ENCODE measurements around the gene EEFSEC. TPM values are rescaled to one million over a fixed set of nuclear protein-coding genes. Genes with fewer than 3 reads are reported as not detected.

Gene EEFSEC
- total and polyA plus RNA-seq, 5 experiments from 2014 or later: 14.7 to 27.1 (median 19.2) TPM

- DNase-seq: peak in 1 of 10 donors; percentile 15
- Mint-ChIP-seq H3K4me3 (no peak overlapping the region), H3K4me1 (peaks cover 0 to 3% (median under 1%) of the 10 kb centered on the region in 4 donors), H3K27me3 (no peaks in the 10 kb centered on the region), H3K9me3 (no peaks in the 10 kb centered on the region), H3K36me3 (peaks cover 0 to 32% (median 10%) of the 10 kb centered on the region in 3 donors), H3K27ac (peak overlapping the region in 2 of 10 donors; percentile 9 to 36)
- POLR2A ChIA-PET: no interaction called here
- ATAC-seq: no peak
Observed at GRCh38 chr3:128353991-128354687, 200.9 kb downstream of the EEFSEC start.

GRCh38 chr3:128354788-128355542 lies 201.7 kb downstream of the EEFSEC start:
- H3K9me3 Mint-ChIP-seq: no peaks in the 10 kb centered on the region
- POLR2A ChIA-PET: no interaction called here

GRCh38 chr3:128355543-128355919 lies 202.2 kb downstream of the EEFSEC start:
- DNase-seq (no peak), ATAC-seq (no peak)
- Mint-ChIP-seq H3K9me3 (no peaks in the 10 kb centered on the region), H3K36me3 (peaks cover 0 to 32% (median 10%) of the 10 kb centered on the region in 3 donors), H3K27ac (peak overlapping the region in 5 of 10 donors; percentile 24 to 71 (median 45)), H3K27me3 (no peaks in the 10 kb centered on the region), H3K4me1 (peaks cover 0 to 3% (median 0%) of the 10 kb centered on the region in 4 donors), H3K4me3 (no peak overlapping the region)
- POLR2A ChIA-PET: no interaction called here

More at GRCh38 chr3:128354788-128355542, 201.7 kb downstream of the EEFSEC start:
- Mint-ChIP-seq H3K4me1 (peaks cover 0 to 3% (median 0%) of the 10 kb centered on the region in 4 donors), H3K36me3 (peaks cover 0 to 32% (median 10%) of the 10 kb centered on the region in 3 donors), H3K27ac (peak overlapping the region in 2 of 10 donors; percentile 48 to 51), H3K27me3 (no peaks in the 10 kb centered on the region), H3K4me3 (no peak overlapping the region)
- DNase-seq (peak in 1 of 10 donors; percentile 50), ATAC-seq (no peak)

- POLR2A ChIA-PET: interaction anchor here (0.6 kb wide), 2 partner anchors 135 to 1030 kb away, joined by 3 to 8 read pairs; no protein-coding TSS in a partner anchor
- H3K9me3 Mint-ChIP-seq: no peaks in the 10 kb centered on the region
- ATAC-seq (no peak), DNase-seq (no peak)
- peaks cover 0 to 28% (median 6%) of the 10 kb centered on the region in 3 donors for H3K36me3 Mint-ChIP-seq
- peaks cover 0 to 3% (median 0%) of the 10 kb centered on the region in 4 donors for H3K4me1 Mint-ChIP-seq
- no peaks in the 10 kb centered on the region for H3K27me3 Mint-ChIP-seq
- H3K4me3 Mint-ChIP-seq: no peak overlapping the region
- H3K27ac Mint-ChIP-seq: peak overlapping the region in 2 of 10 donors; percentile 11 to 63
Observed at GRCh38 chr3:128356822-128357221, 203.5 kb downstream of the EEFSEC start.

- Mint-ChIP-seq H3K27ac (peak overlapping the region in 1 of 10 donors; percentile 63), H3K4me3 (no peak overlapping the region), H3K9me3 (no peaks in the 10 kb centered on the region), H3K4me1 (peaks cover 0 to 3% (median 0%) of the 10 kb centered on the region in 4 donors), H3K36me3 (peaks cover 0 to 27% (median 6%) of the 10 kb centered on the region in 3 donors), H3K27me3 (no peaks in the 10 kb centered on the region)
- DNase-seq: peak in 1 of 10 donors; percentile 31
- POLR2A ChIA-PET: interaction anchor here (0.6 kb wide), 1 partner anchor 136 kb away, joined by 3 read pairs; no protein-coding TSS in a partner anchor
- ATAC-seq: no peak
Observed at GRCh38 chr3:128357538-128357937, 204.3 kb downstream of the EEFSEC start.

GRCh38 chr3:128358156-128358895 lies 205.0 kb downstream of the EEFSEC start:
- DNase-seq: peak in 1 of 10 donors; percentile 53
- no peak for ATAC-seq
- peak overlapping the region in 2 of 10 donors; percentile 8 to 24 for H3K27ac Mint-ChIP-seq
- H3K9me3 Mint-ChIP-seq: no peaks in the 10 kb centered on the region
- peaks cover 0 to 26% (median 6%) of the 10 kb centered on the region in 3 donors for H3K36me3 Mint-ChIP-seq
- H3K4me1 Mint-ChIP-seq: peaks cover 0 to 3% (median 0%) of the 10 kb centered on the region in 4 donors
- H3K4me3 Mint-ChIP-seq: no peak overlapping the region
- POLR2A ChIA-PET: no interaction called here
- no peaks in the 10 kb centered on the region for H3K27me3 Mint-ChIP-seq

GRCh38 chr3:128359060-128359664 lies 205.9 kb downstream of the EEFSEC start:
- Mint-ChIP-seq H3K9me3 (no peaks in the 10 kb centered on the region), H3K4me3 (no peak overlapping the region), H3K4me1 (peaks cover 0 to 3% (median 0%) of the 10 kb centered on the region in 4 donors), H3K27me3 (no peaks in the 10 kb centered on the region), H3K27ac (peak overlapping the region in 3 of 10 donors; percentile 34 to 57 (median 57)), H3K36me3 (peaks cover 0 to 23% (median 6%) of the 10 kb centered on the region in 3 donors)
- no peak for ATAC-seq
- POLR2A ChIA-PET: interaction anchor here (0.7 kb wide), 1 partner anchor 246 kb away, joined by 3 read pairs; no protein-coding TSS in a partner anchor
- DNase-seq: peak in 1 of 10 donors; percentile 28

- peaks cover 0 to 4% (median 0%) of the 10 kb centered on the region in 4 donors for H3K4me1 Mint-ChIP-seq
- H3K36me3 Mint-ChIP-seq: peaks cover 0 to 22% (median 6%) of the 10 kb centered on the region in 3 donors
- DNase-seq (peak in 1 of 10 donors; percentile 34), ATAC-seq (no peak)
- POLR2A ChIA-PET: interaction anchor here (0.7 to 1.1 kb wide), 2 partner anchors 12 to 247 kb away, joined by 3 read pairs; no protein-coding TSS in a partner anchor
- no peak overlapping the region for H3K4me3 Mint-ChIP-seq
- H3K27ac Mint-ChIP-seq: peak overlapping the region in 1 of 10 donors; percentile 18
- no peaks in the 10 kb centered on the region for H3K27me3 Mint-ChIP-seq
- H3K9me3 Mint-ChIP-seq: no peaks in the 10 kb centered on the region
Observed at GRCh38 chr3:128359846-128360642, 206.8 kb downstream of the EEFSEC start.

GRCh38 chr3:128360705-128361271 lies 207.5 kb downstream of the EEFSEC start:
- Mint-ChIP-seq H3K4me3 (no peak overlapping the region), H3K4me1 (peaks cover 0 to 2% (median 0%) of the 10 kb centered on the region in 4 donors), H3K27ac (no peak overlapping the region), H3K9me3 (no peaks in the 10 kb centered on the region), H3K36me3 (peaks cover 0 to 21% (median 6%) of the 10 kb centered on the region in 3 donors), H3K27me3 (no peaks in the 10 kb centered on the region)
- POLR2A ChIA-PET: interaction anchor here (1.1 kb wide), 1 partner anchor 13 kb away, joined by 3 read pairs; no protein-coding TSS in a partner anchor
- no peak for ATAC-seq
- peak in 1 of 10 donors; percentile 50 for DNase-seq

GRCh38 chr3:128362026-128362965 lies 209.0 kb downstream of the EEFSEC start:
- H3K36me3 Mint-ChIP-seq: peaks cover 0 to 26% (median 8%) of the 10 kb centered on the region in 3 donors
- ATAC-seq: no peak
- H3K4me3 Mint-ChIP-seq: no peak overlapping the region
- peaks cover 0 to 2% (median 1%) of the 10 kb centered on the region in 4 donors for H3K4me1 Mint-ChIP-seq
- H3K27ac Mint-ChIP-seq: peak overlapping the region in 2 of 10 donors; percentile 10 to 40
- POLR2A ChIA-PET: no interaction called here
- DNase-seq: no peak
- H3K27me3 Mint-ChIP-seq: no peaks in the 10 kb centered on the region
- no peaks in the 10 kb centered on the region for H3K9me3 Mint-ChIP-seq
